ENCODE results near the gene CIAO2A.
"Not testable (repeated sequence)": the region's sequence is repeated elsewhere in the genome, so short reads cannot be mapped to it uniquely, and the experiment has no call there.

CIAO2A gene

DNA sequence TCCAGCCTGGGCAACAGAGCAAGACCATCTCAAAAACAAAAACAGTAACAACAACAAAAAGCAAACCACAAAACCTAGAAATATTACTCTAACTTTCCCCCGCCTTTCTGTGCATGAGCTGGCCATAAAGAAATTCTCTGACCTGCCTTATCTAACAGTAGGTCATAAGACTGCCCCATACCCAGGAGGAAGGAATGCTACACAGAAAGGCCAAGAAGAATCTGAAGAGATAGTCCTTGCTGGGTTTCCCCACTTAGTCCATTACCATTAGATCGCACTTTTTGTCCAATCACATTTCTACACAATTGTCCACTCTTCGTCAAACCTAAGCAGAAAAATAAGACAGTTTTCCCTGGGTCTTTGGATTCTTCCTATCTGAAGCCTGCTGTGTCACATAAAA lies 23.5 kb downstream of the CIAO2A start:
- no peak for DNase-seq (ENCODE audit: low read depth, low spot score)
- ChIA-PET POLR2A (no interaction called here), CTCF (interaction anchor here (0.7 to 10.4 kb wide), 10 partner anchors 20 to 460 kb away, joined by 3 to 215 read pairs (median 4); partner anchors contain the start of gene DAPK2)
- H3K4me3 ChIP-seq (ENCODE audit: low read depth, low read length): no peak overlapping the region
- TF ChIP-seq, protein P1, sequence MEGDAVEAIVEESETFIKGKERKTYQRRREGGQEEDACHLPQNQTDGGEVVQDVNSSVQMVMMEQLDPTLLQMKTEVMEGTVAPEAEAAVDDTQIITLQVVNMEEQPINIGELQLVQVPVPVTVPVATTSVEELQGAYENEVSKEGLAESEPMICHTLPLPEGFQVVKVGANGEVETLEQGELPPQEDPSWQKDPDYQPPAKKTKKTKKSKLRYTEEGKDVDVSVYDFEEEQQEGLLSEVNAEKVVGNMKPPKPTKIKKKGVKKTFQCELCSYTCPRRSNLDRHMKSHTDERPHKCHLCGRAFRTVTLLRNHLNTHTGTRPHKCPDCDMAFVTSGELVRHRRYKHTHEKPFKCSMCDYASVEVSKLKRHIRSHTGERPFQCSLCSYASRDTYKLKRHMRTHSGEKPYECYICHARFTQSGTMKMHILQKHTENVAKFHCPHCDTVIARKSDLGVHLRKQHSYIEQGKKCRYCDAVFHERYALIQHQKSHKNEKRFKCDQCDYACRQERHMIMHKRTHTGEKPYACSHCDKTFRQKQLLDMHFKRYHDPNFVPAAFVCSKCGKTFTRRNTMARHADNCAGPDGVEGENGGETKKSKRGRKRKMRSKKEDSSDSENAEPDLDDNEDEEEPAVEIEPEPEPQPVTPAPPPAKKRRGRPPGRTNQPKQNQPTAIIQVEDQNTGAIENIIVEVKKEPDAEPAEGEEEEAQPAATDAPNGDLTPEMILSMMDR (IDR thresholded peaks at IDR 0.05; ENCODE audit: insufficient read depth, low read length, missing control alignments): no peak

DNA sequence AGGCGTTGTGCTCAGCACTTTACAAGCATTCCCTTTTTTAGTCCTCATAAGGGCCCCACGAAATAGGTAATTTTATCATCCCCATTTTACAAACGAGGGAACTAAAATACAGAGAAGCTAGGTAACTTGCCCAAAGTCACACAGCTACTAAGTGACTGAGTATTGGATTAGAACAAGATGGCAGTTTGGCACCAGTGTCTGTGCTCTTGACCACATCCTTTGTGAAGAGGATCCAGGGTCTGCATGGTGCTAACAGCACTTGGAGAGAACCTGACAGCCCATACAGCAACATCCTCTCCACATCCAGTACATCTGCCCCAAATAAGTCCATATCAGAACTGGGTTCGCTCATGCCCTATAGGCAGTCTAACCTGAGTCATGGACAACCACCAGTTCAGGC lies 25.5 kb downstream of the CIAO2A start:
- ChIA-PET POLR2A (no interaction called here), CTCF (interaction anchor here (0.6 to 10.4 kb wide), 41 partner anchors 9 to 637 kb away, joined by 3 to 215 read pairs (median 4); partner anchors contain the start of genes DAPK2 and SNX1)
- no peak overlapping the region for H3K4me3 ChIP-seq (ENCODE audit: low read depth, low read length)
- DNase-seq (ENCODE audit: low read depth, low spot score): no peak
- TF ChIP-seq, protein P1 (IDR thresholded peaks at IDR 0.05; ENCODE audit: insufficient read depth, low read length, missing control alignments): no peak

DNA sequence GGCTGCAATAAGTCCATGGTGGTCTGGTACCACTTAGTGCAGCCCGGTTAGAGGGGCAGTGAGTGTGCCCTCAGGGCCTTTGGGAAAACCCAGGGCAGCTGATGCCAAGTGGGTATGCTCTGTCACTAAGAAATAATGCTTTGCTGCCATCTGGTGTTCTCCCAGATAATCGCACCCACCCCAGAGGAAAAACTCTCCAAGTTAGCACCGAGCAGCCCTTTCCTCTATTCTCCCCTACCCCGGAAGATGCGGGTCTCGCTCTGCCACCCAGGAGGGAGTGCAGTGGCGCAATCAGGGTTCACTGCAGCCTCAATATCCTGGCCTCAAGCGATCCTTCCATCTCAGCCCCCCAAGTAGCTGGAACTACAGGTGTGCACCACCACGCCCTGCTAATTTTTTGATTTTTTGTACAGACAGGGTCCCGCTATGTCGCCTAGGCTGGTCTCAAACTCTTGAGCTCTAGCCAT lies 26.0 kb downstream of the CIAO2A start:
- no peak overlapping the region for H3K4me3 ChIP-seq (ENCODE audit: low read depth, low read length)
- ChIA-PET CTCF (interaction anchor here (0.6 to 10.4 kb wide), 42 partner anchors 10 to 637 kb away, joined by 3 to 215 read pairs (median 4); partner anchors contain the start of genes DAPK2 and SNX1), POLR2A (no interaction called here)
- DNase-seq (ENCODE audit: low read depth, low spot score): no peak
- TF ChIP-seq, protein P1 (IDR thresholded peaks at IDR 0.05; ENCODE audit: insufficient read depth, low read length, missing control alignments): peak; percentile 66

DNA sequence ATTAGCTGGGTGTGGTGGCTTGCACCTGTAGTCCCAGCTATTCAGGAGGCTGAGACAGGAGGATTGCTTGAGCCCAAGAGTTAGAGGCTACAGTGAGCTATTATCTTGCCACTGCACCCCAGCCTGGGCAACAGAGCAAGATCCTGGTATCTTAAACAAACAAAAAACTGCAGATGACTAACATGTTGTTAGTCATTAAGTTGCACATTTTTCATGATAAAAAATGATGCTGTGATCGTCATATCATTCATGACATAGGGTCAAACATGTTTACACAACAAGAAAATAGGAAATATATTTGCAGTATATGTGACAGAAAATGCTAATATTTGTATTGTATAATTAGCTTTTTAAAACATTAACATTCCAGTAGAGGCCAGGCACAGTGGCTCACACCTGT lies 27.2 kb downstream of the CIAO2A start:
- CTCF ChIA-PET: interaction anchor here (0.6 to 10.4 kb wide), 14 partner anchors 8 to 1110 kb away, joined by 3 to 215 read pairs (median 4); partner anchors contain the start of genes DAPK2 and SNX1
- POLR2A ChIA-PET: no interaction called here
- H3K4me3 ChIP-seq (ENCODE audit: low read depth, low read length): no peak overlapping the region
- no peak for DNase-seq (ENCODE audit: low read depth, low spot score)
- TF ChIP-seq, protein P1 (IDR thresholded peaks at IDR 0.05; ENCODE audit: insufficient read depth, low read length, missing control alignments): no peak

DNA sequence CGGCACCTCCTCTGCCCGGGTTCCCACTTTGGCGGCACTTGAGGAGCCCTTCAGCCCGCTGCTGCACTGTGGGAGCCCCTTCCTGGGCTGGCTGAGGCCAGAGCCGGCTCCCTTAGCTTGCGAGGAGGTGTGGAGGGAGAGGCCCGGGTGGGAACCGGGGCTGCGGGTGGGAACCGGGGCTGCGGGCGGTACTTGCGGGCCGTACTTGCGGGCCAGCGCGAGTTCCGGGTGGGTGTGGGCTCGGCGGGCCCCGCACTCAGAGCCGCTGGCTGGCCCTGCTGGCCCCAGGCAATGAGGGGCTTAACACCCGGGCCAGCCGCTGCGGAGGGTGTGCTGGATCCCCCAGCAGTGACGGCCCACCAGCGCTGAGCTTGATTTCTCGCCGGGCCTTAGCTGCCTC lies 32.9 kb downstream of the CIAO2A start:
- ChIA-PET POLR2A (no interaction called here), CTCF (interaction anchor here (10.4 kb wide), 1 partner anchor 306 kb away, joined by 215 read pairs; no protein-coding TSS in a partner anchor)
- no peak for DNase-seq (ENCODE audit: low read depth, low spot score)
- H3K4me3 ChIP-seq (ENCODE audit: low read depth, low read length): no peak overlapping the region
- TF ChIP-seq, protein P1 (IDR thresholded peaks at IDR 0.05; ENCODE audit: insufficient read depth, low read length, missing control alignments): no peak

DNA sequence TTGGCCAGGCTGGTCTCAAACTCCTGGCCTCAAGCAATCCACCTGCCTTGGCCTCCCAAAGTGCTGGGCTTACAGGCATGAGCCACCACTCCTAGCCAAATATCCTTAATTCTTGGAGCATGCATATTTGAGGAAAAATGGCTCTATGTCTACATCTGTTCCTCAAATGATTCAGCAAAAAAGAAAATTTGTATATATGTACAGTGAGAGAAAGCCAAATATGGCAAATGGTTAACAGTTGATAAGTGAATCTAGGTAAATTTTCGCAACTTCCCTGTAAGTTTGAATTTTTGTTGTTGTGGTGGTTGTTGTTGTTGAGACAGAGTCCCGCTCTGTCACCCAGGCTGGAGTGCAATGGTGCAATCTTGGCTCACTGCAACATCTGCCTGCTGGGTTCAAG lies 34.5 kb downstream of the CIAO2A start:
- POLR2A ChIA-PET: not testable (repeated sequence)

DNA sequence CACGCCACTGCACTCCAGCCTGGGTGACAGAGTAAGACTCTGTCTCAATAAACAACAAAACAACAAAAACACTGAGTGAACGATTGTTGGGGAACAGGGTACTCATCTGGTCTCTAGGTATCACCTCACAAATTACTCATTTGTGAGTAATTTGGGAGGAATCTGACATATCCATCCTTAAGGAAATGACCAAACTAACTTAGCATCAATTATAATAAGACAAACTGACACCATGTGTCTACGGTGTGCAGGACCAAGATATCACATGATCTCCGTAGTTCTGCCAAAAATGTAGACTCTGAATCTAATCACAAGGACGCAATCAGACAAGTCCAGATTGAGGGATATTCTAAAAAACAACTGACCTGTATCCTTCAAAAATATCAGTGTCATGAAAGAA lies 35.4 kb downstream of the CIAO2A start:
- no peak for DNase-seq (ENCODE audit: low read depth, low spot score)
- TF ChIP-seq, protein P1 (IDR thresholded peaks at IDR 0.05; ENCODE audit: insufficient read depth, low read length, missing control alignments): no peak
- no peak overlapping the region for H3K4me3 ChIP-seq (ENCODE audit: low read depth, low read length)
- CTCF ChIA-PET: interaction anchor here (4.3 kb wide), 1 partner anchor 13 kb away, joined by 30 read pairs; the partner anchor contains the start of gene DAPK2
- POLR2A ChIA-PET: no interaction called here

More for the DNA sequence above, 34.5 kb downstream of the CIAO2A start:
- DNase-seq (ENCODE audit: low read depth, low spot score); CTCF ChIA-PET; H3K4me3 ChIP-seq (ENCODE audit: low read depth, low read length): not testable (repeated sequence)

DNA sequence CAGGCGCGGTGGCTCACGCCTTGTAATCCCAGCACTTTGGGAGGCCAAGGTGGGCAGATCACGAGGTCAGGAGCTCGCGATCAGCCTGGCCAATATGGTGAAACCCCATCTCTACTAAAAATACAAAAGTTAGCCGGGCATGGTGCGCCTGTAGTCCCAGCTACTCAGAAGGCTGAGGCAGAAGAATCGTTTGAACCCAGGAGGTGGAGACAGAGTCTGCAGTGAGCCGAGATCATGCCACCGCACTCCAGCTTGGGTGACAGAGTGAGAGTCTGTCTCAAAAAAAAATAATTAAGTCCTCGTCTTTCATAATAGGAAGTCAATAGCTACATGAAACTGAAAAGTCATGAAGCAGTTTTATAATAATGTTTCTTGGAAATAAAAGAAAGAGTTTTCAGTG lies 40.0 kb downstream of the CIAO2A start:
- CTCF ChIA-PET: interaction anchor here (1.3 to 13.8 kb wide), 2 partner anchors 12 to 108 kb away, joined by 4 to 129 read pairs; no protein-coding TSS in a partner anchor
- DNase-seq (ENCODE audit: low read depth, low spot score); H3K4me3 ChIP-seq (ENCODE audit: low read depth, low read length); POLR2A ChIA-PET: not testable (repeated sequence)
